GM18858 (cell line): ENCODE measurements around the gene COBLL1.
"Not testable (repeated sequence)": the region's sequence is repeated elsewhere in the genome, so short reads cannot be mapped to it uniquely, and the experiment has no call there.

Experiments used
- ATAC-seq: cut with Tn5 transposase; IDR thresholded peaks from one replicate; pipeline ENCODE4 v1.9.1; 2021; ENCODE audit not compliant: unreplicated experiment

COBLL1 gene, protein sequence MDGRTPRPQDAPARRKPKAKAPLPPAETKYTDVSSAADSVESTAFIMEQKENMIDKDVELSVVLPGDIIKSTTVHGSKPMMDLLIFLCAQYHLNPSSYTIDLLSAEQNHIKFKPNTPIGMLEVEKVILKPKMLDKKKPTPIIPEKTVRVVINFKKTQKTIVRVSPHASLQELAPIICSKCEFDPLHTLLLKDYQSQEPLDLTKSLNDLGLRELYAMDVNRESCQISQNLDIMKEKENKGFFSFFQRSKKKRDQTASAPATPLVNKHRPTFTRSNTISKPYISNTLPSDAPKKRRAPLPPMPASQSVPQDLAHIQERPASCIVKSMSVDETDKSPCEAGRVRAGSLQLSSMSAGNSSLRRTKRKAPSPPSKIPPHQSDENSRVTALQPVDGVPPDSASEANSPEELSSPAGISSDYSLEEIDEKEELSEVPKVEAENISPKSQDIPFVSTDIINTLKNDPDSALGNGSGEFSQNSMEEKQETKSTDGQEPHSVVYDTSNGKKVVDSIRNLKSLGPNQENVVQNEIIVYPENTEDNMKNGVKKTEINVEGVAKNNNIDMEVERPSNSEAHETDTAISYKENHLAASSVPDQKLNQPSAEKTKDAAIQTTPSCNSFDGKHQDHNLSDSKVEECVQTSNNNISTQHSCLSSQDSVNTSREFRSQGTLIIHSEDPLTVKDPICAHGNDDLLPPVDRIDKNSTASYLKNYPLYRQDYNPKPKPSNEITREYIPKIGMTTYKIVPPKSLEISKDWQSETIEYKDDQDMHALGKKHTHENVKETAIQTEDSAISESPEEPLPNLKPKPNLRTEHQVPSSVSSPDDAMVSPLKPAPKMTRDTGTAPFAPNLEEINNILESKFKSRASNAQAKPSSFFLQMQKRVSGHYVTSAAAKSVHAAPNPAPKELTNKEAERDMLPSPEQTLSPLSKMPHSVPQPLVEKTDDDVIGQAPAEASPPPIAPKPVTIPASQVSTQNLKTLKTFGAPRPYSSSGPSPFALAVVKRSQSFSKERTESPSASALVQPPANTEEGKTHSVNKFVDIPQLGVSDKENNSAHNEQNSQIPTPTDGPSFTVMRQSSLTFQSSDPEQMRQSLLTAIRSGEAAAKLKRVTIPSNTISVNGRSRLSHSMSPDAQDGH

DNA sequence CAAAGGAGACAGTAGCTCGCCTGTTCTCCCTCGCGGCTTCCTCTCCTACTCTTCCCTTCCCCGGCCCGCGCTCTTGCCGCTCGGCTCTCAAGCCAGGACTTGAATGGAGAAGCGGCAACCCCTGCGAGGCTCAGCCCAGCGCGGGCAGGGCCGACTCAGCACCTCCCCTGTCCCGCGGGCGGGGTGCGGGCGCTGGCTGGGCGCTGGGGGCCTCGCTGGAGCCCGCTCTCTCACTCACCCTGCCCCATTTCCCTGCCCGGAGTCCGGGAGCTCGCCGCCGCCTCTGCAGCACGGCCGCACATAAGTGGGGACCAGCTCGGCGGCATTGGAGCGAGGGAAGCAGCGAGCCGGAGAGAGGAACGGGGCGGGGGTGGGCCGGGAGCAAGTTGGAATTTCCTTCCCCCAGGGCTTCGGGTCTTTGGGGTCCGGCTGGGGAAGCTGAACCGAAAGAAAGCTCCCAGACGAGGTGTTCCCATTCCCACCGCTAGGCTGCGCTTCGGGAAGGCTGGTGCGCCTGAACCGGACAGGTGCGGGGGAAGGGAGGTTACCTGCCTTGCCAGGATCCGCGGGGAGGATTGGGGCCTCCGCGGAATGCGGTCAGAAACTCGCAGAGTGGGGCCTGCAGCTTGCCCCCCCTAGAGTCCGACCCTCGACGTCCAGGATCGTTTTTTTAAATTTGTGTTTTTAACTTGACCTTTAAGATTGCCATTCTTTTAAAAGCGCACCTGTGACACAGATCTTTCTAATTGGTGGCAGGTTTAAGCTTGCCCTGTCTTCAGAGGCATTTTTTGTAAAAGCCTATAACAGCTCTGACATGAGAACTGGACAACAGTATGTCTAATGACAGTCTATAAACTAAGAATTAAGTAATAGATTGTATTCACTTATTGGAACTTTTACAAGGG lies at the start of gene COBLL1:
TSS of gene COBLL1 (minus strand) at position 105 of the 905 bp plus-strand sequence. CDS start 627 bp downstream, outside the sequence.
- ATAC-seq: peak; percentile 52

DNA sequence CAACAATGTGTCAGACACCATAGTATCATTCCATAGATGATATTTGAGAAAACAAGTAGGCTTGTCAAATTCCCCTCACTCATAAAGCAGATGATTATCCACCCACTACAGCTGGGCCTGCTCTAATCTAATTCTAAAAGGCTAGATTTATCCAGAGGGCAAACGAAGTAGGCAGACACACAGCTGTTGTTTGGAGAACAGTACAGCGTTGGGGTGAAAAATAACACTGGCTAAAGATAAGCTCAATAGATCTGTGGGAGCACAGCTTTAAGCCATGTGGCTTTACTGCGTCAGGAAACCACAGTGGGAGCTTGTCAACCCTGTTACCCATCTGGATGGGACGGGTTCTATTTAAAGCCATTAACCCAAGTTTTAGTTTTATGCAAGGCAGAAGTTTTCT lies 48.9 kb upstream of the COBLL1 start:
- no peak for ATAC-seq

DNA sequence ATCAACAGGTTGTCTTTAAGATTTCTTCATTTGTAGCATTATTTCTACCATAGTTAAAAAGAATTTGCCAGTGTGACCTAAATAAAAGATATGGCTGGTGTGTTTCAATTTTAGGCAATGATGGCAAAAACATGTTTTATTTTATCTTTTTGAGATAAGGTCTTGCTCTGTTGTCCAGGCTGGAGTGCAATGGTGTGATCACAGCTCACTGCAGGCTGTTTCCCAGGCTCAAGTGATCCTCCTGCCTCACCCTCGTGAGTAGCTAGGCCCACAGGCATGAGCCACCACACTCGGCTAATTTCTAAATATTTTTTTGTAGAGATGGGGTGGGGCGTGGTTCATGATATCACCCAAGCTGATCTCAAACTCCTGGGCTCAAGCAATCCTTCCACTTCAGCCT lies 47.0 kb upstream of the COBLL1 start:
- no peak for ATAC-seq

DNA sequence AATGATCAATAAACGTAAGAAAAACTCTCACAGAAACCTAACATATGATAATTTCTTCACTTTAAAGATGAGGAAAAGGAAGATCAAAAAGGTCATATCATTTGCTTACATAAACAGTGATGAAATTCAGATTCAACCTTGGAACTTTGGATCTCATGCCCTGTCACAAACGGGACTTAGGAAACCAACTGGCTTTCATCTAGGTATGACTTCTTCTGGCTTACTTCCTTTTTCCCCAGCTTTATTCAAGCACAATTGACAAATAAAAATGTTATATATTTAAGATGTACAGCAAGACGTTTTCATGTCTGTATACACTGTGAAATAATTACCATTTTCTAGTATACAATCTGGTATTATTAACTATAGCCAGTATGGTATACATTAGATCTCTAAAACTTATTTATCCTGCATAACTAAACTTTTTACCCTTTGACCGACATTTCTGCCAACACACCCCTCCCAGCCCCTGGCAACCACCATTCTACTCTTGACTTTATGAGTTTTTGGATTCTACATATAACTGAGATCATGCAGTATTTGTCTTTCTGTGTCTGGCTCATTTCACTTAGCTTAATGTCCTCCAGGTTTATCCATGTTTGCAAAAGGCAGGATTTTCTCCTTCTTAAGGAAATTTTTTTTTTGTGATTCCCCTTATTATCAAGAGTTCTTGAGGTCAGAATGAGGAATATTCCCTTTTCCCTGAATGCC lies 46.0 kb upstream of the COBLL1 start:
- no peak for ATAC-seq

DNA sequence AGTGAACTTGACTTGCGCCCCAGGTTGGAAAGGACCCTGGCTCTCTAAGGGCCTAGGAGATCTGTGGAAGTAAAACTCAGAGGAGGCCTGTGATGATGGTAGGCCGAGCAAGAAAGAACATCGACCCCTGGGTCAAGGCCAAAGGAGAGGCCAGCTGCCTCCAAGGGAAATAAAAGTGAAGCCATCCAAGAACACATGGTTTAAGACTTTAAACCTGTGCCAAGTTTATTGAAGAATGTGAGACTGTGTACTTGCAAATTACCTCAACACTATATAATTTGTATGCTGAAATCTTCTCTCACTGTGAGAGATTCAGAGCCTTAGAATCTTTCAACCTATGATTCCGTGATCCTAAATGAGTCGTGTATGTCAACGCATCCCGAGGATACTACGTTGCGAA lies 40.7 kb upstream of the COBLL1 start:
- ATAC-seq: no peak

DNA sequence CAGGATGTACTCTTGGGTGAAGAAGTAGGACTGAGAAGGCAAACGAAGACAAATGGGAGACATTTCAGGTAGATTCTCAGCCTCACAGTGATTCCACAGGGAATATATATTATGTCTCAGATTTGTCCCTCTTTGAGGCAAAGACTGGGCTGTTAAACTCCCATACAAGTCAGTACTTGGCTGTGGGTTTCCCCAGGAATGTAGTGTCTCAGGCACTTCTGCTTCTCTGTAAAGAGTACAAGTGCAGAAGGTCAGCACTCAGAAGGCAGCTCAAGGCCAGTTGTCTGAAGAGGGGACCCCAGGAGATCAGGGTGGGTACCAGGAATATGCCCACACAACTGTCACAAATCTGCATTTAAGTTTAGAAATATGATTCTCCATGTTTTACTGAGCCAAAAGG lies 39.9 kb upstream of the COBLL1 start:
- no peak for ATAC-seq

DNA sequence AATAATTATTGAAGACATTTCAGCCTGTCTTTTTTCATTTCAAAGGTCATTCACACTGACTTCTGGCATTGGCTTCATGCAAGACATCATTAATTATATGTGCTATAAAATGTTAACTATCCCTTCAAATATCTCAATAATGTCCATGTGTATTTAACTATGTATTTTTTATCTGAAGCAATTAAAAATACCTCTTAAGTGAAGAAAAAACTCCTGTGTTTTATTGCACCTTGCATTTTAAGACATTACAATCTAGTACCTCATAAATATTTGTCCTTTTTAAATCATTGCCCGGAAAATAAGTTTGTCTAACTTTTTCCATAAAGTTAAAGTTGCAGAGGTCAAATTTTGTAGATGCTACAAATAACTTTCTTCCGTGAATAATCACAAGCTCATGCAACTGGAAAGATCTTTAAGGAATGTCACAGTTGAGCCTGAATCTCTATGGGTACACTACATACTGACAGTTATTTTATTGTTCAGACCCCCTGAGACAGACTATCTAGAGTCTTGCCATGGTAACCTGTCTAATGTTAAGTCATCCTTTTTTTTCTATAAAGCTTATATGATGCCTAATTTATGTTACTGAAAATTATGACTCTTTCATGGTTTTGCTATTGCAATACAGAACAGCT lies 38.4 kb upstream of the COBLL1 start:
- ATAC-seq: no peak

DNA sequence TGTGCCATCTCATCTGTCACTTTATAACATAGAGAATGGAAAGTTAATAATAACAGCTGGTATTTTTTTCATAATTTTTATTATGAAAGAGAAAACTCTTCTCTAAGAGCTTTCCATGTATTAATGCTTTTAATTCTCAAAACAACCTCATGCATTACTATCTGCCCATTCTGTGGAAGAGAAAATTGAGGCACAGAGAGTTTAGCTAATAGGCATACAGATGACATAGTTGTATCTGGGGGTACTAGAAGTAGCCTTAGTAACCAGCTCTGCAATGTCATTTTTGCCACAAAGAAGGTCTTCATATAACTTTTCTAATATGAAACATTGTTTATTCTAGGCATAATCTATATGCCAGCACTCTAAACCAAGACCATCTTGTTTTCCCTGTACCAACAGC lies 36.3 kb upstream of the COBLL1 start:
- no peak for ATAC-seq

DNA sequence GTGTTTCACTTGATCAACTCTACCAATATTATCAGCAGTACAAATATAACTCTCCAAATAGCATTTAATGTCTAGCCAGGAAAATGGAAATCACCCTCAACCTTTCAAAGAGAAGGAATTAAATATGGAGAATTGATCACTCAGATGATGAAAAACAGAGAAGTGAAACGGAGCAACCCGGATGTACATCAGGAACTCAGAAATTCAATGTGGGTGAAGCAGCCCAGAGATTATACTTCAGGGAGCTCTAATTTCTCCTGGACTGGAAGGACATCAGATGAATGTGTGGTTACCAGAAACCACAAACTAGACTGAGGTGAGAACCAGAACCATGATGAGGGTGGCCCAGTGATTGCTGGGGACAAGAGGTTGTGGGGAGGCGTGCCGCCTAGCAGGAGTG lies 35.5 kb upstream of the COBLL1 start:
- ATAC-seq: no peak

DNA sequence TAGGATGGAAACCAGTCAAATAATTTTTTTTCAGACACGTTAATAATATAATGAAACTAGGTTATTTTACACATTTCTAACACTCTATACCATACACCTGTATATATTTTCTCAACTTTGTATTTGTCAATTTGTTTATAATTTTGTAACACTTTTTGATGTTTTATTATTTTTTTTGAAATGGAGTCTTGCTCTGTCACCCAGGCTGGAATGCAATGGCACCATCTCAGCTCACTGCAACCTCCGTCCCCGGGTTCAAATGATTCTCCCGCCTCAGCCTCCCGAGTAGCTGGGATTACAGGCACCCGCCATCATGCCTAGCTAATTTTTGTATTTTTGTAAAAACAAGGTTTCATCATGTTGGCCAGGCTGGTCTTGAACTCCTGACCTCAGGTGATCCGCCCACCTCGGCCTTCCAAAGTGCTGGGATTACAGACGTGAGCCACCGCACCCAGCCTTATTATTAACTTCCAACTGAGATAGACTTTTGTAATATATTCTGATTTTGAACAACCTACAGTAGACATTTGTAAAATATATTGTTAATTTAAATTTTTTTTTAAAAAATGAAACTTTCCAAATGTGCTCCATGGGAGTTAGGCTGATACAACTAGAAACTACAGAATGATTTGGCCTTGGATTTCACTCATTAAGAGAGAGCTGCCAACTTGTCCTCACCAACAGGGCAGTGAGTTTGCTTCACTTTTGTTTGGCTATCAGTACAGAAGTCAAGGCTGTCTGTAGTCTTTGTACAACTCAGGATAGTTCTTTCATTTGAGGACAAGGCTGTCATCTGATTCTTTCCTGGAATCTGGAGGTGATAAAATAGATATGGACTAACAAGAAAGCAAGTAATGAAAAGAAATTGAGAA lies 33.9 kb upstream of the COBLL1 start:
- no peak for ATAC-seq

DNA sequence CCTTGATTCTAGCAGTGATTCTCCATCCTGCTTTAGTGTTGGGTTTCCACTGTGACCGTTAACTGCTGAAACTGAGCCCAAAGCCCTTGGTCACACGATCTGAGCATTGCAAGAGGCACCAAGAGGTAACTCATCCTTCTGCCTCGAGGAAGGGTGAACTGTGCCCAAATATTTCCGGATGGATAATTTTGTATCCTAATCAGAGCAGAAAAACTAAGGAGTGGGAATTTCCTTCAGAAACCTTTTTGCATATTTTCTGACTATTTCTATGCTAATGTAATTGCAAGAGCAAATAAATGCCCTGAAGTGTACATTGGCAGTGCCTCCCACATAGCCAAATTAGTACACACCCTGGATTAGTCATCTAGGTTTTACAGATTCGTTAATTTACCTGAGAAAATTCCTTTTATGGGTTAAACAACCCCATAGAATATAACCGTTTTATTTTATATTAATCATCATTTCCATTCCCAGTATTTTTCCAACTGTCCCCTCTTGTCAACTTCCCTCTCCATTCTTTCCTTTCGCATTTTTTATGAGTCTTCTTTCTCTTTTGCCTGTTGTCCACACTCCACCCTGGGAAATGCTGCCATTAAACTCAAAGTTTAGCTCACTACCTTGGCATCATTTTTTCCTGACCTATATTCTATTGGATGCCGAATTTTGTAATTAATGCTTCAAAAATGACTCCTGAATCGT lies 31.7 kb upstream of the COBLL1 start:
- ATAC-seq: no peak

DNA sequence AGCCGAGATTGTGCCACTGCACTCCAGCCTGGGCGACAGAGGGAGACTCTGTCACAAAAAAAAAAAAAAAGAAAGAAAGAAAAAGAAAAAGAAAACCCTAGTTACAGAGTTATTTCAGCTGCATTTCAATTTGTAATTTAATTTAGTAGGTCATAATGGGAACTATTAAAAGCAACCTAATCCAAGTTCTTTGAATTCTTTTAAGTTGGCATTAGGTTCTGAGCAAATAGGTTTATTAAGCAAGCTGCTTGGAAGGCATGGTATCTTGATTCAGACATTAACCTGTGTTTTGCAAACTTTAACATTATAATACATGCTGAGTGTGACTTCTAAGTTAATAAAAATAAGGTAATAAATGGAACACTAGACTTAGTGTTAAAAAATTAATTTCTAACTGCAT lies 29.8 kb upstream of the COBLL1 start:
- ATAC-seq: no peak

DNA sequence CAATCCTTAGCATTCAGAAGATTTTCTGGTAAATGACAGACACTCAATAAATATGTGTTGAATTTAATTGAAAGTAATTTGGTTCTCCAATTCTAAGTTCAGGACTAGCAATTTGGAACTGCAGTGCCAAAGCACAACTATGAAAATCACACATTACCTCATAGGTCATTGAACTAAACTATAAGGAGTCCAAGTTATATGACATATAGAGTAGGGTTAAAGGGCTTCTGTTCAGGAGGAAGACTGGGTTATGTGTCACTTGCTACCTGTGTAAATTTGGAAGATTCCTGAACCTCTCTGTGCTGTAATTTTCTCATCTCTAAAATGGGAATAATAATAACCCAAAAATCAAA lies 27.8 kb upstream of the COBLL1 start:
- ATAC-seq: no peak

DNA sequence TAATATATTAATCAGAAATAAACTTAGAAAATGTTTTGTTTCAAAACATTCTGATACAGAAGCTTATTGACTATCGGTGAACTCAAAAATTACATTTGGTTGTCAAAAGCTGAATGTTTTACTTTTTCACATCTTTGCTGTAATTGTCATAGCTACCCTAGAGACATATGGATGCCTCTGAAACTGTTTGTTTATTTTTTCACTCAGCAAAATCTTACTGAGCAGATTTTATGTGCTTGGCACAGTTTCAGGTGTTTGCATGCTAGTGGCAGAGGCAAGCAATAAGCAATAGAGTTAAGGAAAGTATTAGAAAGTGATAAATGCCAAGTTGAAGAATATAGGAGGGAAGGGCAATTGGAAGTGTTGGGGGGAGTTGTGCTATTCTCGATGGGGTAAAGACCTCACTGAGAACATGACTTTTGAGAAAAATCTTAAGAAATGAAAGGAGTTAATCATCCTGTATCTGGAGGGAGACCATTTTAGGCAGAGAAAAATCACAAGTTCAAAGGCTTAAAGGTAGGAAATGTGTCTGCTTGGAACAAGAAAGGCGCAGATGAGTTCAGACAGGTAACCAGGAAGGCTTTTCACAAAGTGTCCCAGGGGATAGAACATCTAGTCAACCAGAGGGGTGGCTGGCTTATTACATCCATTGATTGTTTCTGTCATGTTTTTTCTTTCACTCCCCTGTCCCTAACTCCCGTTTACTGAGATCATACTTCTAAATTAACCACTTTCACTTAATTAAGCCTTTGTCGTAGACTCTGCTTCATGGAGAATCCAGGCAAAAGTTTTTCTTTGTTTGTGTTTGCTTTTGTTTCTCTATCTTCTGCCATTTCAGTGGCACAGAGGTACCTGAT lies 27.2 kb upstream of the COBLL1 start:
- no peak for ATAC-seq

DNA sequence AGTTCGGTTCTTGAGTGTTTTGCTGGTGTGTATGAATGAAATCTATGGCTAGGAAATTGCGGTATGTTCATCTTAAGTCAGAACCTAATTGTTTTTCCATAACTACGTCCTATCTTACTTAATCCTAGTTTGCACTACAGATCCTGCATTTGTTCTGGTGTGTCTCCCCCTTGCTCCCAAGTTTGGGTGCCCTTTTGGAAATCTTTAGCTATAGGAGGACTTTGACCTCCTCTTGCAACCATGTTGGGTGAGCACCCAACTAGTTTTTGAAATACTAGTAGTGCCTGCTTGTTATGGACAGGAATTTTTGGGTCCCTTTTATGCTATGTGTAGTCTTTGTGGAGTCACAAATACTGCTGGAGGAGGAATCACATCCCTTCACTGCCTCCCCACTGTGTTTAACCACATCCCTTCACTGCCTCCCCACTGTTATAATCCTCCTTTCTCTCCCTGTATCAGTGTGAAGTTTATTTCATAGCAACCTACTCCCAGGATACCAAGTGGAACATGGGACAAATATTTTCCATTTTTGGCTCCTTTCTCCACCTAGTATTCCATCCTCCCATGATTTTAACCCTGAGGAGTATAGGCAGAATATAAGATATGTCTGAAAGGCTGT lies 26.3 kb upstream of the COBLL1 start:
- no peak for ATAC-seq

DNA sequence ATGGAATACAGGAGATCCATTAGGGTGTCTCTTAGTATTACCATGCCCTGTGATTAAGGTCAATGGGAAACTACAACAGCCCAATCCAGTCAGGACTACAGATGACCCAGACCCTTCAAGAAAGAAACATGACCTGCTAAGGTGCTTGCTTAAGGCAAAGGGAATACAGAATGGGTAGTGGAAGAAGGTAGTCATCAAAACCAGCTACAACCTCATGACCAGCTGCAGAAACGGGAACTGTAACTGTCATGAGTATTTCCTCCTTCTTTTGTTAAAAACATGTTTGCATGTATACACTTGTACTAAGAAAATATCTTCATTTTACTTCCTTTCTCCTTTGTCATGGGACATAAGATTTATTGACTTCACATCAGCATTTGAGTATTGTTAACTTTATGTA lies 24.8 kb upstream of the COBLL1 start:
- not testable (repeated sequence) for ATAC-seq

DNA sequence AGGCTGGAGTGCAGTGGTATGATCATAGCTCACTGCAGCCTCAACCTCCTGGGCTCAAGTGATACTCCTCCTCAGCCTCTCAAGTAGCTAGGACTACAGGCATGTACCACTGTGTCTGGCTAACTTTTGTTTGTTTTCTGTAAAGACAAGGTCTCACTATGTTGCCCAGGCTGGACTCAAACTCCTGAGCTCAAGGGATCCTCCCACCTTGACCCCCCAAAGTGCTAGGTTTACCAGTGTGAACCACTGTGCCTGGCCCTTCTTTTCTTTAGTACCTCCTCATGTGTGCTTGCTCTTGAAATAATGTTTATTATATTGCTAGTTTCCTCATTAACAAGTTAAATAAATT lies 19.0 kb upstream of the COBLL1 start:
- no peak for ATAC-seq
